Stimulated activated CD8-positive, alpha-beta memory T cell treated with anti-CD3 and anti-CD28 coated beads, Interleukin-2, amount 100 ng/mL, for 48 hours (primary cell): Measurements from ENCODE around the gene FAH.
A peak's percentile ranks its signal among the peaks of the same experiment; 100 is the strongest.
"Not testable (repeated sequence)": the region's sequence is repeated elsewhere in the genome, so short reads cannot be mapped to it uniquely, and the experiment has no call there.

Experiments
- DNase-seq, 2 donors: peaks; one replicate each; pipeline ENCODE4 v3.0.0-alpha.2; 2020; ENCODE audit warnings: low read depth in 2 of 2

FAH gene

DNA sequence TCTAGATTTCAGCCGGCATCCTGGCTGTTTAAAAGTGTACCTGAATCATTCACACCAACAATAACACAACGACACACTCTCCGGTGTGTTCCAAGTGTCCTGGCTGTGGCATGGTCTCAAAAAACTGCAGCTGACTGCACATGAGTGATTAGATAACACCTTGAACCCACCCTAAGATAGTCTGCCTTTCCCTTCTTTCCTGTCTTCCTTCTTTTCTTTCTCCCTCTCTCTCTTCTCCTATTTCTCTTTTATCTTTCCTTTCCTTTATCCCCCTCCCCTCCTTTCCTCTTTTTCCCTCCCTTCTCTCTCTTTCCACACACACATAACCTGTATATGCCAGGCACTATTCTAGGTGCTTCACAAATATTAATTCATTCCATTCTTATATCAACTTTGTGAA, 1.2 kb upstream of the FAH start:
- no peak for DNase-seq

DNA sequence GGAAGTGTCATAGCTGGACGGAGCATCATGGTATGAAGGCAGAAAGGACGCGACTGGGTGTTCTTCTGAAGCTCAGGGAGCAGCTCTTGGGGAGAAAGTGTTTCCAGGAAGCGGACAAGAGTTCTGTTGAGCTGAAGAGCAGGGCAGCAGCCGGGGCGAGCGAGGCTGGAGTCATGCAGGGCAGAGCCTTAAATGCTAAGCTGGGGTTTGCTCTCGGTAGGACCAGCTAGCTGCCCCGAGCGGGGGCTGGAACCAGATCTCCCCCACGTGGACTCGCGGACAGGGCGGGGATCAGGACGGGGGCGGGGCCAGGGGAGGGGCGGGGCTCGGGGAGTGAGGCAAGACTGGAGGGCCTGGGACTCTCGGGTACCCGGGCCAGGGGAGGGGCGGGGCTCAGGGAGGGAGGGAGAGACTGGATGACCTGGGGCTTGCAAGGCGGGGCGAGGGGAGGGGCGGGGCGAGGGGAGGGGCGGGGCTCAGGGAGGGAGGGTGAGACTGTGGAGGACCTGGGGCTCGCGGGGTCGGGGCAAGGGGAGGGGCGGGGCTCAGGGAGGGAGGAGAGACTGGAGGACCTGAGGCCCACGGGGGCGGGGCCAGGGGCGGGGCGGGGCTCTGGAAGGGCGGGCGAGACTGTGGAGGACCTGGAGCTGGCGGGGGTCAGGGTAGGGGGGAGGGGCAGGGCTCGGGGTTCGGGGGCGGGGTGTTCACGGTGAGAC, 461 bp upstream of the FAH start:
- DNase-seq, result peak; percentile 87 to 94

GRCh38 chr15:80153900-80154299, 1.1 kb downstream of the FAH start:
- DNase-seq, result no peak

DNA sequence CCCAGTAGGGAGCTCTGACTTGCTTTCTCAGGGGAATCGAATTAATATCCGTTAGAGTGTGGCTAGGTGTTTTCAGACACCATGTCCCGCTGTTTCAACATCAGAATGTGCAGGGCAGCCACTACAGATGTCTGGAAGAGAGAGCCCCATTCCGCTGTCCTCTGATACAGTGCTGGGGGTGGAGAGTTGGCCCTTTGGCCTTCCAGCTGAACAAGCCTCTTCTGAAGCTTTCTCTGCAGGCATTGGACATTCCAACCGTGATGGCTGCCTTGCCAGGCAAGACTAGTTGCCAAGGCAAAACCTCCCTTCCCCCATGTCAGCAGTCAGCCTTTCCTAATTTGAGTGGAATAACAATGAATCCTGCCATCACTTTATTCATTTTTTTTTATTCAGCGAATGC, 1.5 kb downstream of the FAH start:
- no peak for DNase-seq

GRCh38 chr15:80155001-80155377, 2.2 kb downstream of the FAH start:
- no peak for DNase-seq

DNA sequence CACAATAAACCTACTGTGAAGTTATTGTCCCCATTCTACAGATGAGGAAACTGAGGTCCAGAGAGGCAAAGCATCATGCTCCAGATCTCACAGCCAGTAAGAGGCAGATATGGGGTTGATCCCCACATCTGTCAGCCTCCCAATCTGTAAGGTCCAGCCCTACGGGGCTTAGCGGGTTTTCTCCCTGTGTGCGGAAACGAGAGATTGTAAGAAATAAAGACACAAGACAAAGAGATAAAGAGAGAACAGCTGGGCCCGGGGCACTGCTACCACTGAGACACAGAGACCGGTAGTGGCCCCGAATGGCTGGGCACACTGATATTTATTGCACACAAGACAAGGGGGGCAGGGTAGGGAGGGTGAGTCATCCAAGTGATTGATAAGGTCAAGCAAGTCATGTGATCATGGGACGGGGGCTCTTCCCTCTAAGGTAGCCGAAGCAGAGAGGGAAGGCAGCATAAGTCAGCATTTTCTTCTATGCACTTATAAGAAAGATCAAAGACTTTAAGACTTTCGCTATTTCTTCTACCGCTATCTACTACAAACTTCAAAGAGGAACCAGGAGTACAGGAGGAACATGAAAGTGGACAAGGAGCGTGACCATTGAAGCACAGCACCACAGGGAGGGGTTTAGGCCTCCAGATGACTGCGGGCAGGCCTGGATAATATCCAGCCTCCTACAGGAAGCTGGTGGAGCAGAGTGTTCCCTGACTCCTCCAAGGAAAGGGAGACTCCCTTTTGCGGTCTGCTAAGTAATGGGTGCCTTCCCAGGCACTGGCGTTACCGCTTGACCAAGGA, 2.8 kb downstream of the FAH start:
- not testable (repeated sequence) for DNase-seq

DNA sequence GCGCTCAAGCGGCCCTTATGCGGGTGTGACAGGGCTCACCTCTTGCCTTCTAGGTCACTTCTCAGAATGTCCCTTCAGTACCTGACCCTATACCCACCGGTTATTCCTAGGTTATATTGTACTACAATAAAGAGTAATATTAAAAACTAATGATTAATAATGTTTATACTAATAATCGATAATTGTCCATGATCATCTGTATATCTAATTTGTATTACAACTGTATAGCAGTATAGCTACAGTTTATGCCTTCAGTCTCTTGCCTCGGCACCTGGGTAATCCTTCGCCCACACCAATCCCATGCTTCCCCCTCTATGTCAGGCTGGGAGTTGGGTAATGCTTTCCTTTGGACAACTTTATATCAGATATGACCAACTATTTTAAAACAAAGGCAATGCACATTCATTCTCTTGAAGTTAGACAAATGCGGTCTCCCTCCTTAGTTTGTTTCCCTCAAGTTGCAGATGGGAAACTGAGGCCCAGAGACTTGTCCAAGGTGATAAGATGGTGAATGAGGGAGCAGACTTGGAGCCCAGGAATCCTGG, 3.4 kb downstream of the FAH start:
- no peak for DNase-seq

DNA sequence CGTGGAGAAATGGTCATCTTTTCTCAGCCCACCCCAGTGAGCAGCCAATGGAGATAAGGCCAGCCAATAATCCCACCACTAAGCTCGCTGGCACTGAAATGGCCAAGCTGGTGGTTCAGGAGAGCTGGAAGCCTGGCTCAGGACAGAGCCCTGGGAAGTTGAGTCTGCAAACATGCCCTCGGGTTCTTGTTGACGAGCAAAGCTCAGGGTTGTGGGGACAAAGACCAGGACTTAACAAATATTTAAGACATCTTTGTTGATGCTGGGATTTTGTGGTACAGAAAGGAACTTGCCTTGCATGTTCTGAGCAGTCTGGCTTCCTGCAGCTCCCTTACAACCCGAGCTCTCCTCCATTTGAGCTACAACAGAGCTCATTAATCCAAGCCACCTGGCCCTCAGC, 4.4 kb downstream of the FAH start:
- no peak for DNase-seq

GRCh38 chr15:80159301-80159700, 6.5 kb downstream of the FAH start:
- DNase-seq, result no peak

GRCh38 chr15:80159811-80160569, 7.2 kb downstream of the FAH start:
- DNase-seq, result no peak

DNA sequence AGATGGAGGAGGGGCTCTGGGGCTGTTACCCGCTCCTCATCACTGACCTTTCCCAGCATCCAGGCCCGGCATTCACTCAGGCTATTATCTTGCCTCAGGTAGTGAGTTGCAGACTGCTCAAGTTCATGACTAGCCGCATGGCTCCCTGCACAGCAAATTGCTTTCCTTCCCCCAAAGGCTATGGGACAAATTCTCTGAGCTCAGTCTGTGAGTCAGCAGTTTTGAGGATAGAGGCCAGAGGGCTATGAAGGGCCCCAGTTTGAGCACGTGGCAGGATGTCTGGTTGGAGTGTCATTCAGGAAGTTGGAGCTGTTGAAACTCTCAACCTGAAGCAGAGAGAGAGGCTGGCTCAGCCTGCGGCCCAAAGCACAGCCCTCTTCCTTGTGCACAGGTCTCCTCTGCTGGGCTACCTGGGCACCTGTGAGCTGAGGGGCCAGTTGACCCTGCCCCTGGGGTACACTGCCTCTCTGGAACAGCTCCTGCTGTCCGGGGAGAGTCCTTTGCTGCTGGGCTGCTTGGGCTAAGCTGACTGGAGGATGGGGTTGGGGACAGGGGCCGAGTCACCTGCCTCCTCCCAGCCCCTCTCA, 7.9 kb downstream of the FAH start:
- DNase-seq, result no peak

- DNase-seq, result no peak
Observed at GRCh38 chr15:80161468-80162016, 8.7 kb downstream of the FAH start.

DNA sequence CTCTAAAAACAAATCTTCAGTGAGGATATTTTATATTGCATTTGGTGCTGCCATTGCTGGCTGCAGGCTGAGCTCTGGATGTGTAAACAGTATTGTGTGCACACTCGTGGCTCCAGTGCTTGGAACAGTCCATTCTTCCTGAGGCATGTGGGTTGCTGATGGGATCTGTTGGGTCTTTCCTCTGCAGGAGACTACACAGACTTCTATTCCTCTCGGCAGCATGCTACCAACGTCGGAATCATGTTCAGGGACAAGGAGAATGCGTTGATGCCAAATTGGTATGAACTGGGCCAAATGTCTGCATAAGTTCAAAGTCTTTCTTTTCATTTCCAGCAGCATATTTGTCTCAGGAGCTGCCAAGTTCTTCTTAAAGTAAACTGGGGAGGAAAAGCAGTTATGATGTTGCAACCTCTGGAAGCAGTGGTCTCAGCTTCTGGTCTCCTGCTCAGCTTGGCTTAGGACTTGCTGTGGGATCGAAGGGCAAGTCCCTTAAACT, 9.3 kb downstream of the FAH start:
- no peak for DNase-seq

GRCh38 chr15:80163217-80163616, 10.4 kb downstream of the FAH start:
- no peak for DNase-seq

- no peak for DNase-seq
Observed at GRCh38 chr15:80163897-80164296, 11.1 kb downstream of the FAH start.

DNA sequence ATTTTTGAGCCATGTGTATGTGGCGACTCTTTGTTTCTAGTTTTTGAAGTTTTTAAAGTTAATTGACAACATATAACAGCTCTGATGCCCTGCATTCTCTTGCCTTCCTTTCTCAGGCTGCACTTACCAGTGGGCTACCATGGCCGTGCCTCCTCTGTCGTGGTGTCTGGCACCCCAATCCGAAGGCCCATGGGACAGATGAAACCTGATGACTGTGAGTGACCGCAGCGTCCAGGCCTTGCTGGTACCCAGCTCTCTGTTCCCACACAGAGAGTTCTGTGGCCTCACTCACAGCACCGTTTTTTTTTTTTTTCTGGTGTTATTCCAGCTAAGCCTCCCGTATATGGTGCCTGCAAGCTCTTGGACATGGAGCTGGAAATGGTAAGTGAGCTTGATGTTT, 15.1 kb downstream of the FAH start:
- no peak for DNase-seq

- DNase-seq, result no peak
Observed at GRCh38 chr15:80168421-80168820, 15.6 kb downstream of the FAH start.

DNA sequence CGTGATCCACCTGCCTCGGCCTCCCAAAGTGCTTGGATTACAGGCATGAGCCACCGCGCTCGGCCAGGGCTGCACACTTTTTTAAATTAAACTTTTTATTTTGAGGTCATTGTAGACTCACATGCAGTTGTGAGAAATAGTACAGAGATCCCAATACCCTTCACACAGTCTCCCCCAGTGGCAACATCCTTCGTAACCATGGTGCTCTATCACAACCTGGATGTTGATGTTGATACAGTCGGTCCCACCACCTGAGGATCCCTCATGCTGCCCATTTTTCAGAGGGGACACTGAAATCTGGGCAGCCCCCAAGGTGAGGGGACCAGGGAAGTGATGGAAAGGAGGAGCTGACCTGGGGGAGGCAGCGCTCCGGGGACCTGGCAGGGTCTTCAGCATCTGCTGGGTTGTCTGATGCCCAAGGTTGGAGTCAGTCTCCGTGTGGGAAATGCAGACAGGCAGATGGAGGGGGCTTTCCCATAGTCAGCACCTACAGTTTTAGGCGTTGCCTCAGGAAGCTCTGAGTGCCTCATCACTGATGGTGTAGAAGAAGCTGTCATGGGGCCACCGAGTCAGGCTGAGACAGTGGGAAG, 17.1 kb downstream of the FAH start:
- DNase-seq, result no peak

GRCh38 chr15:80170596-80170995, 17.8 kb downstream of the FAH start:
- DNase-seq, result no peak

GRCh38 chr15:80171787-80172186, 19.0 kb downstream of the FAH start:
- no peak for DNase-seq

DNA sequence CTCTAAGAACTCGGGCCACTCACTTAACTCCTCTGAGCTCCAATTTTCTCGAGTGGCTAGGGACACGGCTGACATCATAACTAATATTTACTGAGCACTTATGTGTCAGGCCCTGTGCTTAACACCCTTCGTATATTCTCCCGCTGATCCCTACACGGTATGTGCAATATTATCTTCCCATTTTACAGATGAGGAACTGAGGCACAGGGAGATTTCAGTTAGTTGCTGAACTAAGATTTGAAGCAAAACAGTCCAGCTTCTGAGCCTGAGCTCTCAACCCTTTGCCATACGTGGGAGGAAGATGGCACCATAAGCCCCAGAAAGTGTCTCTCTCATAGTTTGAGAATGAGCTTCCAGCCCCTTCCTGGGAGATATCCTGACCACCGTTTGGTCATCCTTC, 19.6 kb downstream of the FAH start:
- DNase-seq, result no peak
